ENCODE results near the gene KANSL3.

The KANSL3 gene

GRCh38 chr2:96625571-96626552, 12.2 kb downstream of the KANSL3 start:
- DNase-seq: no peak
- Histone ChIP-seq H3K9me3 (no peaks in the 10 kb centered on the region), H3K27ac (peak overlapping the region in 1 of 2 donors; percentile 37), H3K4me3 (no peak overlapping the region), H3K36me3 (peaks cover 18 to 61% (median 31%) of the 10 kb centered on the region in 3 donors), H3K27me3 (no peaks in the 10 kb centered on the region), H3K4me1 (peaks cover 0 to 21% (median 3%) of the 10 kb centered on the region in 4 donors)
- TF ChIP-seq CTCF (IDR thresholded peaks at IDR 0.05): no peak
- intact Hi-C loops (cut with DNase I; ENCODE audit: low total_unique reads): no loop called here

- no peak for TF ChIP-seq CTCF (IDR thresholded peaks at IDR 0.05)
- no peak overlapping the region for H3K4me3 ChIP-seq
- H3K36me3 ChIP-seq: peaks cover 21 to 63% (median 22%) of the 10 kb centered on the region in 3 donors
- no peaks in the 10 kb centered on the region for H3K9me3 ChIP-seq
- no peak for DNase-seq
- intact Hi-C loops (cut with DNase I; ENCODE audit: low total_unique reads): no loop called here
- no peaks in the 10 kb centered on the region for H3K27me3 ChIP-seq
- H3K4me1 ChIP-seq: peaks cover 0 to 31% (median 3%) of the 10 kb centered on the region in 4 donors
- H3K27ac ChIP-seq: no peak overlapping the region
These were observed 15.0 kb downstream of the KANSL3 start for GRCh38 chr2:96623116-96623515.

- H3K9me3 ChIP-seq: no peaks in the 10 kb centered on the region
- TF ChIP-seq CTCF (IDR thresholded peaks at IDR 0.05): no peak
- peaks cover 15 to 62% (median 17%) of the 10 kb centered on the region in 3 donors for H3K36me3 ChIP-seq
- no peaks in the 10 kb centered on the region for H3K27me3 ChIP-seq
- intact Hi-C loops (cut with DNase I; ENCODE audit: low total_unique reads): no loop called here
- H3K4me1 ChIP-seq: peaks cover 0 to 36% (median 3%) of the 10 kb centered on the region in 4 donors
- no peak overlapping the region for H3K4me3 ChIP-seq
- no peak for DNase-seq
- no peak overlapping the region for H3K27ac ChIP-seq
These were observed 15.6 kb downstream of the KANSL3 start for GRCh38 chr2:96622544-96622943.

GRCh38 chr2:96618596-96619283, 19.4 kb downstream of the KANSL3 start:
- intact Hi-C loops (cut with DNase I; ENCODE audit: low total_unique reads): no loop called here
- H3K36me3 ChIP-seq: peaks cover 17 to 59% (median 26%) of the 10 kb centered on the region in 3 donors
- TF ChIP-seq CTCF (IDR thresholded peaks at IDR 0.05): no peak
- H3K9me3 ChIP-seq: no peaks in the 10 kb centered on the region
- DNase-seq: peak in 1 of 2 donors; percentile 62
- H3K4me1 ChIP-seq: peaks cover 0 to 37% (median 10%) of the 10 kb centered on the region in 4 donors
- no peaks in the 10 kb centered on the region for H3K27me3 ChIP-seq
- peak overlapping the region; percentile 18 to 50 for H3K27ac ChIP-seq
- H3K4me3 ChIP-seq: no peak overlapping the region

GRCh38 chr2:96617012-96617411, 21.1 kb downstream of the KANSL3 start:
- DNase-seq: no peak
- H3K4me1 ChIP-seq: peaks cover 0 to 37% (median 10%) of the 10 kb centered on the region in 4 donors
- H3K9me3 ChIP-seq: no peaks in the 10 kb centered on the region
- peaks cover 32 to 73% (median 43%) of the 10 kb centered on the region in 3 donors for H3K36me3 ChIP-seq
- intact Hi-C loops (cut with DNase I; ENCODE audit: low total_unique reads): no loop called here
- no peak overlapping the region for H3K4me3 ChIP-seq
- H3K27ac ChIP-seq: peak overlapping the region; percentile 18 to 50
- TF ChIP-seq CTCF (IDR thresholded peaks at IDR 0.05): no peak
- H3K27me3 ChIP-seq: no peaks in the 10 kb centered on the region

Data from tibial artery (tissue), 4 donors.